Fibroblast of pulmonary artery (primary cell): ENCODE data around the gene KNOP1.
"Not testable (repeated sequence)": the region's sequence is repeated elsewhere in the genome, so short reads cannot be mapped to it uniquely, and the experiment has no call there.

Experiments
- DNase-seq: peaks from one replicate; pipeline ENCODE4 v3.0.0-alpha.2; 2010; ENCODE audit warnings: low read depth
- H3K4me3 ChIP-seq: replicated peaks from 2 replicates; pipeline ENCODE4 v1.5.1; 2011; ENCODE audit warnings: low read depth, mild to moderate bottlenecking, control low read depth, low read length, moderate library complexity
- CTCF ChIP-seq: IDR thresholded peaks from 2 replicates; pipeline ENCODE4 v1.5.1; 2011; ENCODE audit warnings: mild to moderate bottlenecking, control low read depth, low read length, inconsistent platforms; ENCODE audit errors: missing control alignments

KNOP1 gene

DNA sequence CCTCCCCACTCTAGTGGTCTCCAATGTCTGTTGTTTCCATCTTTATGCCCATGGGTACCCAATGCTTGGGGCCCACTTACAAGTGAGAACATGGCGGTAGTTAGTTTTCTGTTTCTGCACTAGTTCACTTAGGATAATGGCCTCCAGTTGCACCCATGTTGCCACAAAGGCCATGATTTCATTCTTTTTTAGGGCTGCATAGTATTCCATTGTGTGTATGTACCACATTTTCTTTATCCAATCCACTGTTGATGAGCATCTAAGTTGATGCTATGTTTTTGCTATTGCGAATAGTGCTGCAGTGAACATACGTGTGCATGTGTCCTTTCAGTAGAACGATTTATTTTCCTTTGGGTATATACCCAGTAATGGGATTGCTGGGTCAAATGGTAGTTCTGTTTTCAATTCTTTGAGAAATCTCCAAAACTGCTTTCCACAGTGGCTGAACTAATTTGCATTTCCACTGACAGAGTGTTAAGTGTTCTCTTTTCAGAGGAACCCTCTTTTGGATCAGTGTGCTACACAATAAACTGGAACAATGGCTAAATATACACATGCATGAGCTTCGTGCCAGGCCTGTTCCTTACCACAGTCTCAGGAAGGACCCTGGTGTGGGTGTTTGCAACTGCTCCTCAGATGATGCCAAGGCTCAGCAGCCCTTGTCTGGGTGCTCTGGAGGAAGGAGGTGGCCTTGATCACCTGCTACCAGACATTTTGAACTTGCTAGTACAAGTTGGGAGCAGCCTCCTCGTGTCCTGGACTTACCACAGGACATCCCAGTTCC lies 34.4 kb downstream of the KNOP1 start:
- no peak for DNase-seq
- no peak overlapping the region for H3K4me3 ChIP-seq
- TF ChIP-seq CTCF, result no peak

DNA sequence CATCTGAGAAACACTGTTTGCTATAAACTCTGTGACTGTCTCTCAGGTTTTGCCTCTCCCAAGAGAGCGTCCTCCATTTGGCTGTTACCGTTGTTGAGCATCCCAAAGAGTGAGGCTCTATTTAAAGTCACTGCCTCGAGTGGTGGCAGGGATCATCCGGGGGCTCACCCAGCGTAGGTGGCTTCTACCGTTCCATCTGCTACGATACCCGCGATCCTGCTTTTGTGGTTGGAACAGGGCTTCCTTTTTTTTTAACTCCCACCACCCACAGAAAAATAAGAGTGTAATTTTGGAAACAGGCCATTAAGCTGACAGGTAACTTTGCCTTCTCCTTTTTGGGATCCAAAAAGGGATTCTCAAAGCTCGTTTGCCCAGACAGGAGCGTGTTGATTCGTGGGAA lies 36.4 kb downstream of the KNOP1 start:
- no peak for DNase-seq
- TF ChIP-seq CTCF, result no peak
- no peak overlapping the region for H3K4me3 ChIP-seq

DNA sequence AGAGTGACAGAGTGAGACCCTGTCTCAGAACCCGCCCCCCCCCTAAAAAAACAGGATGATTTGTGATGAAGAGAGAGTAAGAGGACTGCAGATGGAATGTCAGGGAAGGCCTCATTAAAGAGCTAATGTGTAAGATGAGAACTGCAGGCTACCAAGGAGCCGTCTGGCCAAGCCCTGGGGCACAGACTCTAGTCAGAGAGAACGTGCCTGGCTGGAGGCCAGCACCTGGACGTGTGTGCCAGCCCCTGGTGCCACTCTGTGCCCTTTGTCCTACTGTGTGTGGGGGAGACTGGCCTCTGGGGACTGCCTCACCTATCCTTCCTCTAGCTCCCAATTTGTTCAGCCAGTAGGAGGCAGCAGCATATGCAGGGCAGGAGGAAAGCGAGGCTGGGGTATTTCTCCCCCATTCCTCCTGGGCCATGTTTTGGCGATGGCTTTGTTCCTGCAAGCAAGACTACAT lies 37.1 kb downstream of the KNOP1 start:
- no peak for DNase-seq
- TF ChIP-seq CTCF, result no peak
- H3K4me3 ChIP-seq, result no peak overlapping the region

- not testable (repeated sequence) for H3K4me3 ChIP-seq
These were observed 38.7 kb downstream of the KNOP1 start for GRCh38 chr16:19679281-19679680.

DNA sequence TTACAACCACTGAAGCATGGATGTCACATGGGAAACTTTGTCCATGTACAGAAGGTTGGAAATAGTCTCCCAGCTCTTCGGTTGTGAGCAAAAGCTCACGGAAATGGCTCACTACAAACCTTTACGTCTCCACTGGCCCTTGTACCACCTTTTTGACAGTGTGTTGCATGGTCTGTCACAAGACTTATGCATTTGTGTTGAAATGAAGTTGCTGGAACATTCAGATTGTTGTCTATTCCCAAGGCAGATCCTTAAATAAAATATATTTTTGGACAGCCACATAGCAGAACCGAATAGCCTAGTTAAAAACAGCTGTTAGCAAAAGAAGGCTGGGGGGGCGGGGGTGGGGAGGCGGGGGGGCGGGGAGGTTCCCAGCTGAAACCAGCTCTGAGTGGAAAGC lies 39.2 kb downstream of the KNOP1 start:
- DNase-seq, result no peak
- TF ChIP-seq CTCF, result no peak

More at GRCh38 chr16:19679281-19679680, 38.7 kb downstream of the KNOP1 start:
- not testable (repeated sequence) for DNase-seq

GRCh38 chr16:19677402-19677801 lies 40.6 kb downstream of the KNOP1 start:
- H3K4me3 ChIP-seq, result no peak overlapping the region
- DNase-seq, result no peak
- no peak for TF ChIP-seq CTCF

More for the DNA sequence above, 39.2 kb downstream of the KNOP1 start:
- no peak overlapping the region for H3K4me3 ChIP-seq

- TF ChIP-seq CTCF, result no peak
- no peak for DNase-seq
- no peak overlapping the region for H3K4me3 ChIP-seq
These were observed 43.5 kb downstream of the KNOP1 start for GRCh38 chr16:19674485-19674884.
